Measurements from ENCODE around the gene ASB7. TPM values are rescaled to one million over a fixed set of nuclear protein-coding genes. Genes with fewer than 3 reads are reported as not detected.

The ASB7 gene
- total and polyA plus RNA-seq, 7 donors: 2.3 to 6.9 (median 5.4) TPM

DNA sequence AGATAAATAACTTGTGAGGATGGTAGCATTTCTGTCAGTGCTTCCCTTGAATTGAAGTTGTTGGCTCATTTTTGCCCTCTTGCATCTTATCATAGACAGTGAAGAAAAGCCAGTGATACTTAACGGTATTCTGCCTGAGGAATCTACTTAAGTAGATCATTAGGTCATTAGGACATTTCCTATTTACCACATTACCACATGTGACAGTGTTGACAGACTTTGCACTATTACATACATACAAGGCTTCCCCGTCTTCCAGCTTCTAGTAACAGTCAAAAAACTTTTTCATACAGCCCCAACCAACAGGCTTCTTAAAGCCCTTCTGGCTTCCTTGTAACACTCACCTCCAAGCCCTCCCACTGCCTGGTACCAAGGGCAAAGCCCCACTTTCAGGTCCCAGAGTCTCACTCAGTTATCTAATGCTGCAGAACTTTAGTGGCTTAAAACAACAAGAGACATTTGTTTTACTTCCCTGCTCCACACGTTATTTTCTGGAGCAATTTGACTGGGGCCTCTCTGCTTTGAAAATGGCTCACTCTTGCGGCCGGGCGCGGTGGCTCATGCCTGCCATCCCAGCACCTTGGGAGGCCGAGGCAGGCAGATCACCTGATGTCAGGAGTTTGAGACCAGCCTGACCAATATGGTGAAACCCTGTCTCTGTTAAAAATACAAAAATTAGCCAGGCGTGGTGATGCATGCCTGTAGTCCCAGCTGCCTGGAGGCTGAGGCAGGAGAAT, 40.0 kb downstream of the ASB7 start:
- TF ChIP-seq, protein P1, sequence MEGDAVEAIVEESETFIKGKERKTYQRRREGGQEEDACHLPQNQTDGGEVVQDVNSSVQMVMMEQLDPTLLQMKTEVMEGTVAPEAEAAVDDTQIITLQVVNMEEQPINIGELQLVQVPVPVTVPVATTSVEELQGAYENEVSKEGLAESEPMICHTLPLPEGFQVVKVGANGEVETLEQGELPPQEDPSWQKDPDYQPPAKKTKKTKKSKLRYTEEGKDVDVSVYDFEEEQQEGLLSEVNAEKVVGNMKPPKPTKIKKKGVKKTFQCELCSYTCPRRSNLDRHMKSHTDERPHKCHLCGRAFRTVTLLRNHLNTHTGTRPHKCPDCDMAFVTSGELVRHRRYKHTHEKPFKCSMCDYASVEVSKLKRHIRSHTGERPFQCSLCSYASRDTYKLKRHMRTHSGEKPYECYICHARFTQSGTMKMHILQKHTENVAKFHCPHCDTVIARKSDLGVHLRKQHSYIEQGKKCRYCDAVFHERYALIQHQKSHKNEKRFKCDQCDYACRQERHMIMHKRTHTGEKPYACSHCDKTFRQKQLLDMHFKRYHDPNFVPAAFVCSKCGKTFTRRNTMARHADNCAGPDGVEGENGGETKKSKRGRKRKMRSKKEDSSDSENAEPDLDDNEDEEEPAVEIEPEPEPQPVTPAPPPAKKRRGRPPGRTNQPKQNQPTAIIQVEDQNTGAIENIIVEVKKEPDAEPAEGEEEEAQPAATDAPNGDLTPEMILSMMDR (IDR thresholded peaks at IDR 0.05): no peak
- ATAC-seq: no peak

DNA sequence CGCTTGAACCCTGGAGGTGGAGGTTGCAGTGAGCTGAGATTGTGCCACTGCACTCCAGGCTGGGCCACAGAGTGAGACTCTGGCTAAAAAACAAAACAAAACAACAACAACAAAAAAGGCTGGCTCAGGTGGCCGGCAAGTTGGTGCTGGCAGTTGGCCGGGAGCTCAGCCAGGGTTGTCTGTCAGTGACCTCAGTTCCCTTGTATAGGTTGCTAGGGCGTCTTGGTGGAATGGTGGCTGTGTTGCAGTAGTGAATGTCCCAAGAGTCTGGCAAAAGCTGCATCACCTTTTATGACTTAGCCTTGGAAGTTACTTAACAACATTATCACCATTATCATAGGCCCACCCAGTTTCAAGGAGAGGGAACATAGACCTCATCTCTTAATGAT, 40.6 kb downstream of the ASB7 start:
- intact Hi-C loops (cut with DNase I): no loop called here
- TF ChIP-seq, protein P1 (IDR thresholded peaks at IDR 0.05): no peak

More for the DNA sequence above, 40.0 kb downstream of the ASB7 start:
- no peaks in the 10 kb centered on the region for H3K36me3 ChIP-seq (ENCODE audit: insufficient read depth in 1 of 2, low read depth in 1 of 2)
- H3K27me3 ChIP-seq (ENCODE audit: insufficient read depth in 3 of 3, low read length in 2 of 3): no peaks in the 10 kb centered on the region
- H3K27ac ChIP-seq: no peak overlapping the region
- DNase-seq: no peak
- H3K4me3 ChIP-seq: no peak overlapping the region
- intact Hi-C loops (cut with DNase I): no loop called here
- H3K4me1 ChIP-seq: peaks cover 22% of the 10 kb centered on the region
- H3K9me3 ChIP-seq: no peaks in the 10 kb centered on the region
- WGBS, 3 donors: 84 to 95% (median 87%) methylated on average over 9 of the region's 9 CpGs

DNA sequence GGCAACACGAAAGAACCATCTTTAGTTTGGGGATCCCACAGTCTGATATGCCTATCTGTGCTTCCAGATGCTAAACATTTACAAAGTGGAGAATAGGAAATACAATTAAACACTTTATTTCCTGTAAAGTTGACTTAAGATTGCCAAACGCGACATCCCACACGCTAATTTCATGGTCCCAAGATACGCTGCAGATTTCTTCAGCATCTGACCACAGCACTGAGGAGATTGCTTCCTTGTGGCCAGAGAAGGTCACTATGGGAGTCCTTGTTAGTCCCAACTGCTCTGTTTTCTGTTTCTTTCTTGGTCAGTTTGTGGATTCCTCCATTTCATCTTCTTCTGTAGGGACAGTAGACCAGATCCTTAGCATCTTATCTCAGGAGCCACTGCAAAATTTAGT, 43.3 kb downstream of the ASB7 start:
- 86 to 87% (median 87%) methylated on average over 5 of the region's 5 CpGs for WGBS, 3 donors
- DNase-seq: no peak
- TF ChIP-seq, protein P1 (IDR thresholded peaks at IDR 0.05): no peak
- H3K4me3 ChIP-seq: no peak overlapping the region
- peaks cover 0 to 20% of the 10 kb centered on the region in 2 donors for H3K36me3 ChIP-seq (ENCODE audit: insufficient read depth in 1 of 2, low read depth in 1 of 2)
- H3K27ac ChIP-seq: no peak overlapping the region
- H3K9me3 ChIP-seq: no peaks in the 10 kb centered on the region
- H3K27me3 ChIP-seq (ENCODE audit: insufficient read depth in 3 of 3, low read length in 2 of 3): no peaks in the 10 kb centered on the region
- ATAC-seq: no peak
- peaks cover 16% of the 10 kb centered on the region for H3K4me1 ChIP-seq
- intact Hi-C loops (cut with DNase I): no loop called here

More for the DNA sequence above, 40.6 kb downstream of the ASB7 start:
- 52 to 69% (median 57%) methylated on average over 4 of the region's 4 CpGs for WGBS, 3 donors
- peak; percentile 54 to 61 (median 58) for ATAC-seq
- Histone ChIP-seq H3K36me3 (ENCODE audit: insufficient read depth in 1 of 2, low read depth in 1 of 2) (no peaks in the 10 kb centered on the region), H3K27ac (no peak overlapping the region), H3K4me1 (peaks cover 22% of the 10 kb centered on the region), H3K4me3 (no peak overlapping the region), H3K27me3 (ENCODE audit: insufficient read depth in 3 of 3, low read length in 2 of 3) (no peaks in the 10 kb centered on the region), H3K9me3 (no peaks in the 10 kb centered on the region)
- no peak for DNase-seq

DNA sequence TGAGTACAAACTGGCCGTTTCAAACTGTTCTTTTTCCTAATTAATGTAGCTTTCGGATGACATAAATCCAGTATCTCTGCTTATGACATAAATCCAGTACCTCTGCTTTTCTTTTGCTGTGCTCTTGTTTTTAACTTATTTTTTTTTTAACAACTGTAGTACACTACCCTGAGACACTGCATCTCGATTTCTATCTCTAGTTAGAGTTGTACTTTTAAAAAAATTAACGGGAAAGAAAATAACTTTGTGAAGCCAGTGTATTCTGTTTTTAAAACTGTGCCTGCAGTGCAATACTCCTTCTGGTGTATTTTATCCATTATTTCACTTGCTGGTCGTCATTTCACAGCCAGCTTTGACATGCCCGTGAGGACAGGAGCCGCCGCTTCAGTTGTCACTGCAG, 46.6 kb downstream of the ASB7 start:
- intact Hi-C loops (cut with DNase I): no loop called here
- peaks cover 2 to 20% of the 10 kb centered on the region in 2 donors for H3K36me3 ChIP-seq (ENCODE audit: insufficient read depth in 1 of 2, low read depth in 1 of 2)
- H3K9me3 ChIP-seq: no peaks in the 10 kb centered on the region
- no peak for ATAC-seq
- no peaks in the 10 kb centered on the region for H3K4me1 ChIP-seq
- H3K27me3 ChIP-seq (ENCODE audit: insufficient read depth in 3 of 3, low read length in 2 of 3): no peaks in the 10 kb centered on the region
- TF ChIP-seq, protein P1 (IDR thresholded peaks at IDR 0.05): no peak
- no peak for DNase-seq
- H3K27ac ChIP-seq: no peak overlapping the region
- H3K4me3 ChIP-seq: no peak overlapping the region
- 87 to 91% (median 90%) methylated on average over 8 of the region's 8 CpGs for WGBS, 3 donors

DNA sequence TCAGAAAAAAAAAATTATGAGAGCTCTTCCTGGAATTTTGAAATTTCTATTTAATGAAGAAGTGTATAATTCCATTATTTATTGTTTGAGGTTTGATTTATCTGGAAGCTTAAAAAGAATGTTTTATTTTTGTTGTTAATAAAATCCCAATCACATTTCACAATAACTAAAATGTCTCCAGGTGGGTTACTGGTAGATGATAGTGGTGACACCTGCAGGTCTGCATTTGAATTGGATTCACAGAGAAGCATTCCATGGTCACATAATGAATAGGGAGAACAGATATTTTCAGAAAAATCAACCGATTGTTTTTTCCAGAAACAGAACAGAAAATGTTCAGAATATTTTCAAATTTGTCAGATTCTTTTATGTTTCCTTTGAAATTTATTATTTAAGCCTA, 48.3 kb downstream of the ASB7 start:
- intact Hi-C loops (cut with DNase I): no loop called here
- DNase-seq (no peak), ATAC-seq (no peak)
- no peak overlapping the region for H3K27ac ChIP-seq
- no peak overlapping the region for H3K4me3 ChIP-seq
- WGBS, 3 donors: 37 to 53% (median 49%) methylated on average over 1 of the region's 1 CpG
- no peaks in the 10 kb centered on the region for H3K9me3 ChIP-seq
- H3K36me3 ChIP-seq (ENCODE audit: insufficient read depth in 1 of 2, low read depth in 1 of 2): peaks cover 2 to 20% of the 10 kb centered on the region in 2 donors
- H3K4me1 ChIP-seq: no peaks in the 10 kb centered on the region
- TF ChIP-seq, protein P1 (IDR thresholded peaks at IDR 0.05): no peak
- no peaks in the 10 kb centered on the region for H3K27me3 ChIP-seq (ENCODE audit: insufficient read depth in 3 of 3, low read length in 2 of 3)
